Neural cell (in vitro differentiated cells): ENCODE measurements around the gene PDPN. TPM values are rescaled to one million over a fixed set of nuclear protein-coding genes. Genes with fewer than 3 reads are reported as not detected.
A peak's percentile ranks its signal among the peaks of the same experiment; 100 is the strongest.

Experiments used
- H2AFZ ChIP-seq: fragments of 200-600, 300-800 bp; sonication (generic), shearing (Covaris generic); 2 replicates; pipeline ENCODE4 v1.6.0; 2014; ENCODE audit warnings: low read depth, mild to moderate bottlenecking, antibody characterized with exemption, low read length, moderate library complexity
- H3F3A ChIP-seq: fragments of 200-600 bp; shearing (Covaris generic); 2 replicates; pipeline ENCODE4 v1.6.1; 2016; ENCODE audit warnings: mild to moderate bottlenecking, moderate library complexity, mixed read lengths, antibody characterized with exemption, low read length; ENCODE audit not compliant: insufficient read depth, poor library complexity, severe bottlenecking
- H3K27ac ChIP-seq: fragments of 200-600, 300-800 bp; sonication (generic), shearing (Covaris generic); 2 replicates; pipeline ENCODE4 v1.5.1; 2014; ENCODE audit warnings: mild to moderate bottlenecking, low read length, moderate library complexity
- H3K27me3 ChIP-seq: fragments of 300-800, 200-600 bp; sonication (generic), shearing (Covaris generic); 2 replicates; pipeline ENCODE4 v1.6.0; 2014; ENCODE audit warnings: mild to moderate bottlenecking, low read depth, low read length, moderate library complexity; ENCODE audit not compliant: insufficient read depth
- H3K36me3 ChIP-seq: fragments of 300-800, 200-600 bp; sonication (generic), shearing (Covaris generic); 2 replicates; pipeline ENCODE4 v1.5.1; 2014; ENCODE audit warnings: mild to moderate bottlenecking, antibody characterized with exemption, low read length, moderate library complexity; ENCODE audit not compliant: insufficient read depth
- H3K4me2 ChIP-seq: fragments of 300-800, 200-600 bp; sonication (generic), shearing (Covaris generic); 2 replicates; pipeline ENCODE4 v1.6.0; 2014; ENCODE audit warnings: mild to moderate bottlenecking, low read length
- H3K4me3 ChIP-seq: fragments of 300-800, 200-600 bp; sonication (generic), shearing (Covaris generic); 2 replicates; pipeline ENCODE4 v1.5.1; 2014; ENCODE audit warnings: mild to moderate bottlenecking, low read length, moderate library complexity
- H3K79me2 ChIP-seq: fragments of 200-600 bp; shearing (Covaris generic); replicated peaks from 2 replicates; pipeline ENCODE4 v1.6.0; 2014; ENCODE audit warnings: mild to moderate bottlenecking, low read length, moderate library complexity; ENCODE audit not compliant: insufficient read depth
- H3K9ac ChIP-seq: fragments of 300-800, 200-600 bp; sonication (generic), shearing (Covaris generic); 2 replicates; pipeline ENCODE4 v1.6.1; 2016; ENCODE audit warnings: mild to moderate bottlenecking, low read length, mixed read lengths
- H3K9me2 ChIP-seq: fragments of 200-600 bp; shearing (Covaris generic); 2 replicates; pipeline ENCODE4 v1.6.1; 2016; ENCODE audit warnings: mild to moderate bottlenecking, low read length, mixed read lengths; ENCODE audit not compliant: insufficient read depth
- H3K9me3 ChIP-seq: fragments of 200-600, 300-800 bp; sonication (generic), shearing (Covaris generic); 2 replicates; pipeline ENCODE4 v1.6.1; 2016; ENCODE audit warnings: mild to moderate bottlenecking, mixed run types, low read length, moderate library complexity, mixed read lengths
- H4K20me1 ChIP-seq: fragments of 200-600 bp; shearing (Covaris generic); 2 replicates; pipeline ENCODE4 v1.6.1; 2016; ENCODE audit warnings: mild to moderate bottlenecking, mixed run types; ENCODE audit not compliant: insufficient read depth
- EP300 ChIP-seq: fragments of 450-650 bp; conservative IDR thresholded peaks from 2 replicates; pipeline ENCODE4 v1.6.1; 2014; ENCODE audit warnings: antibody characterized with exemption, mild to moderate bottlenecking, moderate library complexity; ENCODE audit not compliant: poor library complexity, severe bottlenecking
- EZH2 ChIP-seq: fragments of 200-600, 300-800 bp; shearing (Covaris generic), sonication (generic); IDR thresholded peaks from 2 replicates; pipeline ENCODE4 v1.6.1; 2014; ENCODE audit warnings: antibody characterized with exemption, low read length, borderline replicate concordance, mild to moderate bottlenecking; ENCODE audit not compliant: insufficient read depth, poor library complexity, severe bottlenecking
- MXI1 ChIP-seq: fragments of 450-650 bp; conservative IDR thresholded peaks from 2 replicates; pipeline ENCODE4 v1.6.1; 2014; ENCODE audit warnings: antibody characterized with exemption, mild to moderate bottlenecking; ENCODE audit not compliant: poor library complexity, severe bottlenecking
- POLR2AphosphoS5 ChIP-seq: IDR thresholded peaks from 2 replicates; pipeline ENCODE4 v1.6.1; 2012
- RAD21 ChIP-seq: fragments of 450-650 bp; conservative IDR thresholded peaks from 2 replicates; pipeline ENCODE4 v1.6.1; 2014; ENCODE audit warnings: antibody characterized with exemption, mild to moderate bottlenecking, moderate library complexity
- SMC3 ChIP-seq: fragments of 450-650 bp; conservative IDR thresholded peaks from 2 replicates; pipeline ENCODE4 v1.6.1; 2014; ENCODE audit warnings: antibody characterized with exemption, mild to moderate bottlenecking, moderate library complexity; ENCODE audit not compliant: poor library complexity
- TAF1 ChIP-seq: IDR thresholded peaks from 2 replicates; pipeline ENCODE4 v1.6.1; 2012; ENCODE audit warnings: low read depth
- polyA plus RNA-seq: library from polyadenylated mRNA; depleted of rRNA; stranded (reverse); fragments of >200 nt; gene quantifications from 2 replicates; pipeline ENCODE4 v1.2.3, GENCODE V29; 2014
- TF ChIP-seq, protein P1 (sequence below): fragments of 450-650 bp; IDR thresholded peaks from 2 replicates; pipeline ENCODE4 v1.5.1; 2014; ENCODE audit warnings: antibody characterized with exemption, mild to moderate bottlenecking, moderate library complexity; ENCODE audit not compliant: poor library complexity, severe bottlenecking
- TF ChIP-seq, protein P2 (sequence below): IDR thresholded peaks from 2 replicates; pipeline ENCODE4 v1.6.1; 2012; ENCODE audit warnings: borderline replicate concordance

PDPN gene
- polyA plus RNA-seq, 1 donor from 2014 or later: 0.63 TPM

GRCh38 chr1:13584876-13585611 lies 1.4 kb downstream of the PDPN start:
- Histone ChIP-seq H3K4me3 (no peak overlapping the region), H3K79me2 (no peaks in the 10 kb centered on the region)
- TF ChIP-seq, protein P1, sequence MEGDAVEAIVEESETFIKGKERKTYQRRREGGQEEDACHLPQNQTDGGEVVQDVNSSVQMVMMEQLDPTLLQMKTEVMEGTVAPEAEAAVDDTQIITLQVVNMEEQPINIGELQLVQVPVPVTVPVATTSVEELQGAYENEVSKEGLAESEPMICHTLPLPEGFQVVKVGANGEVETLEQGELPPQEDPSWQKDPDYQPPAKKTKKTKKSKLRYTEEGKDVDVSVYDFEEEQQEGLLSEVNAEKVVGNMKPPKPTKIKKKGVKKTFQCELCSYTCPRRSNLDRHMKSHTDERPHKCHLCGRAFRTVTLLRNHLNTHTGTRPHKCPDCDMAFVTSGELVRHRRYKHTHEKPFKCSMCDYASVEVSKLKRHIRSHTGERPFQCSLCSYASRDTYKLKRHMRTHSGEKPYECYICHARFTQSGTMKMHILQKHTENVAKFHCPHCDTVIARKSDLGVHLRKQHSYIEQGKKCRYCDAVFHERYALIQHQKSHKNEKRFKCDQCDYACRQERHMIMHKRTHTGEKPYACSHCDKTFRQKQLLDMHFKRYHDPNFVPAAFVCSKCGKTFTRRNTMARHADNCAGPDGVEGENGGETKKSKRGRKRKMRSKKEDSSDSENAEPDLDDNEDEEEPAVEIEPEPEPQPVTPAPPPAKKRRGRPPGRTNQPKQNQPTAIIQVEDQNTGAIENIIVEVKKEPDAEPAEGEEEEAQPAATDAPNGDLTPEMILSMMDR: no peak
- TF ChIP-seq SMC3: no peak
- TF ChIP-seq TAF1: no peak
- TF ChIP-seq POLR2AphosphoS5: no peak

GRCh38 chr1:13585612-13585991 lies 2.0 kb downstream of the PDPN start:
- TF ChIP-seq, protein P1: no peak
- TF ChIP-seq MXI1: no peak
- no peak for TF ChIP-seq RAD21
- TF ChIP-seq EP300: no peak
- no peak for TF ChIP-seq SMC3
- TF ChIP-seq TAF1: no peak
- TF ChIP-seq EZH2: no peak
- TF ChIP-seq, protein P2, sequence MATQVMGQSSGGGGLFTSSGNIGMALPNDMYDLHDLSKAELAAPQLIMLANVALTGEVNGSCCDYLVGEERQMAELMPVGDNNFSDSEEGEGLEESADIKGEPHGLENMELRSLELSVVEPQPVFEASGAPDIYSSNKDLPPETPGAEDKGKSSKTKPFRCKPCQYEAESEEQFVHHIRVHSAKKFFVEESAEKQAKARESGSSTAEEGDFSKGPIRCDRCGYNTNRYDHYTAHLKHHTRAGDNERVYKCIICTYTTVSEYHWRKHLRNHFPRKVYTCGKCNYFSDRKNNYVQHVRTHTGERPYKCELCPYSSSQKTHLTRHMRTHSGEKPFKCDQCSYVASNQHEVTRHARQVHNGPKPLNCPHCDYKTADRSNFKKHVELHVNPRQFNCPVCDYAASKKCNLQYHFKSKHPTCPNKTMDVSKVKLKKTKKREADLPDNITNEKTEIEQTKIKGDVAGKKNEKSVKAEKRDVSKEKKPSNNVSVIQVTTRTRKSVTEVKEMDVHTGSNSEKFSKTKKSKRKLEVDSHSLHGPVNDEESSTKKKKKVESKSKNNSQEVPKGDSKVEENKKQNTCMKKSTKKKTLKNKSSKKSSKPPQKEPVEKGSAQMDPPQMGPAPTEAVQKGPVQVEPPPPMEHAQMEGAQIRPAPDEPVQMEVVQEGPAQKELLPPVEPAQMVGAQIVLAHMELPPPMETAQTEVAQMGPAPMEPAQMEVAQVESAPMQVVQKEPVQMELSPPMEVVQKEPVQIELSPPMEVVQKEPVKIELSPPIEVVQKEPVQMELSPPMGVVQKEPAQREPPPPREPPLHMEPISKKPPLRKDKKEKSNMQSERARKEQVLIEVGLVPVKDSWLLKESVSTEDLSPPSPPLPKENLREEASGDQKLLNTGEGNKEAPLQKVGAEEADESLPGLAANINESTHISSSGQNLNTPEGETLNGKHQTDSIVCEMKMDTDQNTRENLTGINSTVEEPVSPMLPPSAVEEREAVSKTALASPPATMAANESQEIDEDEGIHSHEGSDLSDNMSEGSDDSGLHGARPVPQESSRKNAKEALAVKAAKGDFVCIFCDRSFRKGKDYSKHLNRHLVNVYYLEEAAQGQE: no peak
- TF ChIP-seq POLR2AphosphoS5: no peak
- Histone ChIP-seq H3K4me3 (no peak overlapping the region), H3F3A (no peaks in the 10 kb centered on the region), H3K79me2 (no peaks in the 10 kb centered on the region), H3K4me2 (no peak overlapping the region), H4K20me1 (no peaks in the 10 kb centered on the region), H3K27ac (no peak overlapping the region), H3K9me2 (no peaks in the 10 kb centered on the region), H3K9ac (peak overlapping the region; percentile 3), H3K36me3 (no peaks in the 10 kb centered on the region), H2AFZ (no peak overlapping the region), H3K9me3 (no peaks in the 10 kb centered on the region), H3K27me3 (peaks cover 38% of the 10 kb centered on the region)

More at GRCh38 chr1:13584876-13585611, 1.4 kb downstream of the PDPN start:
- Histone ChIP-seq H3F3A (no peaks in the 10 kb centered on the region), H3K36me3 (no peaks in the 10 kb centered on the region), H3K9me2 (no peaks in the 10 kb centered on the region), H3K27ac (no peak overlapping the region), H3K4me2 (no peak overlapping the region), H3K27me3 (peaks cover 38% of the 10 kb centered on the region), H2AFZ (no peak overlapping the region), H3K9me3 (no peaks in the 10 kb centered on the region), H3K9ac (no peak overlapping the region), H4K20me1 (no peaks in the 10 kb centered on the region)
